Measurements from ENCODE around the gene TNS2. TPM values are rescaled to one million over a fixed set of nuclear protein-coding genes. Genes with fewer than 3 reads are reported as not detected.

The TNS2 gene
- total and polyA plus RNA-seq, 2 of the 13 experiments (the other 11 are each of a cell fraction or from before 2014, with no cell fraction given): 8.9 to 20.4 TPM

DNA sequence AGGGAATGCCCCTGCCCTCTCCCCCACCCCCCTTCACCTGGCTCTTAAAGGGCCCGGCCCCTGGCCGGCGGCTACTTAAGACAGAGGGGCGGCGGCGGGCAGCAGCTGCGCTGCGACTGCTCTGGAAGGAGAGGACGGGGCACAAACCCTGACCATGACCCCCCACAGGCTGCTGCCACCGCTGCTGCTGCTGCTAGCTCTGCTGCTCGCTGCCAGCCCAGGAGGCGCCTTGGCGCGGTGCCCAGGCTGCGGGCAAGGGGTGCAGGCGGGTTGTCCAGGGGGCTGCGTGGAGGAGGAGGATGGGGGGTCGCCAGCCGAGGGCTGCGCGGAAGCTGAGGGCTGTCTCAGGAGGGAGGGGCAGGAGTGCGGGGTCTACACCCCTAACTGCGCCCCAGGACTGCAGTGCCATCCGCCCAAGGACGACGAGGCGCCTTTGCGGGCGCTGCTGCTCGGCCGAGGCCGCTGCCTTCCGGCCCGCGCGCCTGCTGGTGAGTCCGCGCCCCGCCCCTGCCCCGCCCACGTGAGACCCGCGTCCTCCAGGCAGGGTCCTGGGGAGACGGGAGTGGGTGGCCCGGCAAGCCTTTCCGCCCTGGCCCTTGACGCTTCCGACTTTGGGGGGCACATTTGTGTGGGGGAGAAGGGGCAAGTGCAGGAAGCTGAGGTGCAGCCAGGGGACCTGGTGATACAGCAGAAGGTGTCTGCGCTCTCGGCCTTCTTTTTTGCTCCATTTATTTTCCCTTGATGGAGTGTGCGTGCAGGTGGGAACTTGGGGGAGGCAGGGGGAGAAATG is 47.9 kb downstream of the TNS2 start, which contains the start of gene IGFBP6 (continued):
- TF ChIP-seq, protein P1, sequence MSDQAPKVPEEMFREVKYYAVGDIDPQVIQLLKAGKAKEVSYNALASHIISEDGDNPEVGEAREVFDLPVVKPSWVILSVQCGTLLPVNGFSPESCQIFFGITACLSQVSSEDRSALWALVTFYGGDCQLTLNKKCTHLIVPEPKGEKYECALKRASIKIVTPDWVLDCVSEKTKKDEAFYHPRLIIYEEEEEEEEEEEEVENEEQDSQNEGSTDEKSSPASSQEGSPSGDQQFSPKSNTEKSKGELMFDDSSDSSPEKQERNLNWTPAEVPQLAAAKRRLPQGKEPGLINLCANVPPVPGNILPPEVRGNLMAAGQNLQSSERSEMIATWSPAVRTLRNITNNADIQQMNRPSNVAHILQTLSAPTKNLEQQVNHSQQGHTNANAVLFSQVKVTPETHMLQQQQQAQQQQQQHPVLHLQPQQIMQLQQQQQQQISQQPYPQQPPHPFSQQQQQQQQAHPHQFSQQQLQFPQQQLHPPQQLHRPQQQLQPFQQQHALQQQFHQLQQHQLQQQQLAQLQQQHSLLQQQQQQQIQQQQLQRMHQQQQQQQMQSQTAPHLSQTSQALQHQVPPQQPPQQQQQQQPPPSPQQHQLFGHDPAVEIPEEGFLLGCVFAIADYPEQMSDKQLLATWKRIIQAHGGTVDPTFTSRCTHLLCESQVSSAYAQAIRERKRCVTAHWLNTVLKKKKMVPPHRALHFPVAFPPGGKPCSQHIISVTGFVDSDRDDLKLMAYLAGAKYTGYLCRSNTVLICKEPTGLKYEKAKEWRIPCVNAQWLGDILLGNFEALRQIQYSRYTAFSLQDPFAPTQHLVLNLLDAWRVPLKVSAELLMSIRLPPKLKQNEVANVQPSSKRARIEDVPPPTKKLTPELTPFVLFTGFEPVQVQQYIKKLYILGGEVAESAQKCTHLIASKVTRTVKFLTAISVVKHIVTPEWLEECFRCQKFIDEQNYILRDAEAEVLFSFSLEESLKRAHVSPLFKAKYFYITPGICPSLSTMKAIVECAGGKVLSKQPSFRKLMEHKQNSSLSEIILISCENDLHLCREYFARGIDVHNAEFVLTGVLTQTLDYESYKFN (CRISPR knock-in tag; conservative IDR thresholded peaks at IDR 0.05): no peak; the same call in 1 of the 2 replicates
- TF ChIP-seq ZNF75D (CRISPR knock-in tag; IDR thresholded peaks at IDR 0.05; ENCODE audit: borderline replicate concordance) (no peak), ZNF713 (CRISPR knock-in tag; IDR thresholded peaks at IDR 0.05) (0 out of 2 replicates have a peak, but pooled peaks have one; percentile 35), FOXM1 (CRISPR knock-in tag; IDR thresholded peaks at IDR 0.05) (no peak), ZFP1 (CRISPR knock-in tag; IDR thresholded peaks at IDR 0.05) (no peak), KDM5B (CRISPR knock-in tag; IDR thresholded peaks at IDR 0.05; ENCODE audit: borderline replicate concordance) (peak; percentile 24; the same call in 1 of the 2 replicates), ZNF556 (CRISPR knock-in tag; IDR thresholded peaks at IDR 0.05; ENCODE audit: borderline replicate concordance) (0 out of 2 replicates have a peak, but pooled peaks have one; percentile 32), ZNF33A (CRISPR knock-in tag; IDR thresholded peaks at IDR 0.05; ENCODE audit: borderline replicate concordance) (no peak), HOXA9 (CRISPR knock-in tag; IDR thresholded peaks at IDR 0.05; ENCODE audit: borderline replicate concordance) (no peak), ZNF205 (CRISPR knock-in tag; IDR thresholded peaks at IDR 0.05) (peak; percentile 98), ZNF549 (CRISPR knock-in tag; IDR thresholded peaks at IDR 0.05) (no peak), ZNF350 (CRISPR knock-in tag; IDR thresholded peaks at IDR 0.05; ENCODE audit: borderline replicate concordance, low read depth) (no peak), ZNF484 (CRISPR knock-in tag; IDR thresholded peaks at IDR 0.05; ENCODE audit: borderline replicate concordance, low read depth) (no peak), SMARCE1 (IDR thresholded peaks at IDR 0.05; ENCODE audit: borderline replicate concordance) (no peak), ZNF138 (CRISPR knock-in tag; IDR thresholded peaks at IDR 0.05; ENCODE audit: low read depth) (no peak), WIZ (CRISPR knock-in tag; IDR thresholded peaks at IDR 0.05) (0 out of 2 replicates have a peak, but pooled peaks have one; percentile 50), AKAP8 (CRISPR knock-in tag; IDR thresholded peaks at IDR 0.05) (peak; percentile 53; the same call in 1 of the 2 replicates), KLF6 (CRISPR knock-in tag; IDR thresholded peaks at IDR 0.05) (no peak), ZNF292 (CRISPR knock-in tag; IDR thresholded peaks at IDR 0.05; ENCODE audit: borderline replicate concordance, low read depth) (no peak), ZNF747 (CRISPR knock-in tag; IDR thresholded peaks at IDR 0.05; ENCODE audit: borderline replicate concordance) (0 out of 2 replicates have a peak, but pooled peaks have one; percentile 39)
- TF ChIP-seq, protein P2, sequence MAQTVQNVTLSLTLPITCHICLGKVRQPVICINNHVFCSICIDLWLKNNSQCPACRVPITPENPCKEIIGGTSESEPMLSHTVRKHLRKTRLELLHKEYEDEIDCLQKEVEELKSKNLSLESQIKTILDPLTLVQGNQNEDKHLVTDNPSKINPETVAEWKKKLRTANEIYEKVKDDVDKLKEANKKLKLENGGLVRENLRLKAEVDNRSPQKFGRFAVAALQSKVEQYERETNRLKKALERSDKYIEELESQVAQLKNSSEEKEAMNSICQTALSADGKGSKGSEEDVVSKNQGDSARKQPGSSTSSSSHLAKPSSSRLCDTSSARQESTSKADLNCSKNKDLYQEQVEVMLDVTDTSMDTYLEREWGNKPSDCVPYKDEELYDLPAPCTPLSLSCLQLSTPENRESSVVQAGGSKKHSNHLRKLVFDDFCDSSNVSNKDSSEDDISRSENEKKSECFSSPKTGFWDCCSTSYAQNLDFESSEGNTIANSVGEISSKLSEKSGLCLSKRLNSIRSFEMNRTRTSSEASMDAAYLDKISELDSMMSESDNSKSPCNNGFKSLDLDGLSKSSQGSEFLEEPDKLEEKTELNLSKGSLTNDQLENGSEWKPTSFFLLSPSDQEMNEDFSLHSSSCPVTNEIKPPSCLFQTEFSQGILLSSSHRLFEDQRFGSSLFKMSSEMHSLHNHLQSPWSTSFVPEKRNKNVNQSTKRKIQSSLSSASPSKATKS (CRISPR knock-in tag; IDR thresholded peaks at IDR 0.05): no peak
- TF ChIP-seq, protein P3, sequence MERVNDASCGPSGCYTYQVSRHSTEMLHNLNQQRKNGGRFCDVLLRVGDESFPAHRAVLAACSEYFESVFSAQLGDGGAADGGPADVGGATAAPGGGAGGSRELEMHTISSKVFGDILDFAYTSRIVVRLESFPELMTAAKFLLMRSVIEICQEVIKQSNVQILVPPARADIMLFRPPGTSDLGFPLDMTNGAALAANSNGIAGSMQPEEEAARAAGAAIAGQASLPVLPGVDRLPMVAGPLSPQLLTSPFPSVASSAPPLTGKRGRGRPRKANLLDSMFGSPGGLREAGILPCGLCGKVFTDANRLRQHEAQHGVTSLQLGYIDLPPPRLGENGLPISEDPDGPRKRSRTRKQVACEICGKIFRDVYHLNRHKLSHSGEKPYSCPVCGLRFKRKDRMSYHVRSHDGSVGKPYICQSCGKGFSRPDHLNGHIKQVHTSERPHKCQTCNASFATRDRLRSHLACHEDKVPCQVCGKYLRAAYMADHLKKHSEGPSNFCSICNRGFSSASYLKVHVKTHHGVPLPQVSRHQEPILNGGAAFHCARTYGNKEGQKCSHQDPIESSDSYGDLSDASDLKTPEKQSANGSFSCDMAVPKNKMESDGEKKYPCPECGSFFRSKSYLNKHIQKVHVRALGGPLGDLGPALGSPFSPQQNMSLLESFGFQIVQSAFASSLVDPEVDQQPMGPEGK (CRISPR knock-in tag; IDR thresholded peaks at IDR 0.05): 0 out of 2 replicates have a peak, but pooled peaks have one; percentile 20

All from HepG2 (cell line).